Chondrocyte (in vitro differentiated cells): ENCODE data around the gene LNP1. TPM values are rescaled to one million over a fixed set of nuclear protein-coding genes. Genes with fewer than 3 reads are reported as not detected.
A peak's percentile ranks its signal among the peaks of the same experiment; 100 is the strongest.

Experiments
- DNase-seq: peaks from one replicate; pipeline ENCODE4 v3.0.0; 2021; ENCODE audit warnings: mixed read lengths, low spot score
- H3K27ac Mint-ChIP-seq: one replicate; pipeline ENCODE4 v1.8.0; 2021; ENCODE audit warnings: mild to moderate bottlenecking, moderate library complexity, mixed read lengths; ENCODE audit not compliant: unreplicated experiment
- H3K27me3 Mint-ChIP-seq: 2 replicates; pipeline ENCODE4 v1.8.0; 2021; ENCODE audit warnings: low read depth, mixed read lengths
- H3K36me3 Mint-ChIP-seq: 2 replicates; pipeline ENCODE4 v1.8.0; 2021; ENCODE audit warnings: low read depth, mixed read lengths
- H3K4me1 Mint-ChIP-seq: 2 replicates; pipeline ENCODE4 v1.8.0; 2021; ENCODE audit warnings: low read depth, mild to moderate bottlenecking, mixed read lengths
- H3K4me3 Mint-ChIP-seq: one replicate; pipeline ENCODE4 v1.8.0; 2021; ENCODE audit warnings: mild to moderate bottlenecking, moderate library complexity, mixed read lengths; ENCODE audit not compliant: unreplicated experiment
- H3K9me3 Mint-ChIP-seq: 2 replicates; pipeline ENCODE4 v1.8.0; 2021; ENCODE audit warnings: low read depth, mixed read lengths
- CTCF ChIP-seq: fragments of 200-600 bp; sonication (generic); IDR thresholded peaks from 2 replicates; pipeline ENCODE4 v1.5.0; 2021; ENCODE audit warnings: antibody characterized with exemption, mild to moderate bottlenecking, moderate library complexity
- total RNA-seq: library from RNA; stranded (reverse); gene quantifications from 3 replicates; pipeline ENCODE4 v1.2.1, GENCODE V29; 2021

Gene LNP1
- total RNA-seq, 1 donor from 2014 or later = 1.0 TPM

DNA sequence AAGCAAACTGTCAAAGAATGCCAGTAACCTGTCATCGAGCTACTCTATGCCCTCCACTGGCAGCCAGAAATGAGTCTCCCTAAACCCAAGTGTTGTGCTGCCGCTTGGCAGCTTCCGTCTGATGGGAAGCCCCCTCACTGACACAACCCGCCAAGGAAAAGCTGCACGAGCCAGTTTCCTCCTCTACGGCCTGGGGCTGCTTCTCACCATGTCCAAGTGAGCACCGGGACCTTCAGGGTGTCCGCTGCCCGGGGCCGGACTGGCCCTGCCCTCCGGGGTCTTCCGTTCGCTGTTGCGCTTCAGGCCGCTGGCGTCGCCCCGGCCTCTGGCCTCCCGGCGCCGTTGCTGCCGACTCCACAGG lies 940 bp upstream of the LNP1 start:
- Mint-ChIP-seq H3K27me3 (no peaks in the 10 kb centered on the region), H3K4me3 (peak overlapping the region; percentile 93), H3K9me3 (no peaks in the 10 kb centered on the region), H3K27ac (peak overlapping the region; percentile 98), H3K36me3 (no peaks in the 10 kb centered on the region), H3K4me1 (peaks cover 72% of the 10 kb centered on the region)
- no peak for DNase-seq
- TF ChIP-seq CTCF = no peak

GRCh38 chr3:100401674-100402041 lies 319 bp downstream of the LNP1 start:
- no peak for TF ChIP-seq CTCF
- Mint-ChIP-seq H3K4me3 (peak overlapping the region; percentile 93), H3K9me3 (no peaks in the 10 kb centered on the region), H3K36me3 (no peaks in the 10 kb centered on the region), H3K4me1 (peaks cover 68% of the 10 kb centered on the region), H3K27me3 (no peaks in the 10 kb centered on the region), H3K27ac (peak overlapping the region; percentile 98)
- no peak for DNase-seq

- peaks cover 2% of the 10 kb centered on the region for H3K36me3 Mint-ChIP-seq
- H3K27ac Mint-ChIP-seq = peak overlapping the region; percentile 98
- peaks cover 63% of the 10 kb centered on the region for H3K4me1 Mint-ChIP-seq
- H3K9me3 Mint-ChIP-seq = peaks cover 2% of the 10 kb centered on the region
- H3K4me3 Mint-ChIP-seq = peak overlapping the region; percentile 93
- H3K27me3 Mint-ChIP-seq = no peaks in the 10 kb centered on the region
- no peak for DNase-seq
- no peak for TF ChIP-seq CTCF
Observed at GRCh38 chr3:100402256-100402655, 917 bp downstream of the LNP1 start.

GRCh38 chr3:100402891-100403290 lies 1.6 kb downstream of the LNP1 start:
- Mint-ChIP-seq H3K27ac (no peak overlapping the region), H3K27me3 (no peaks in the 10 kb centered on the region), H3K36me3 (peaks cover 7% of the 10 kb centered on the region), H3K4me3 (peak overlapping the region; percentile 93), H3K9me3 (peaks cover 8% of the 10 kb centered on the region), H3K4me1 (peaks cover 58% of the 10 kb centered on the region)
- no peak for TF ChIP-seq CTCF
- DNase-seq = no peak

DNA sequence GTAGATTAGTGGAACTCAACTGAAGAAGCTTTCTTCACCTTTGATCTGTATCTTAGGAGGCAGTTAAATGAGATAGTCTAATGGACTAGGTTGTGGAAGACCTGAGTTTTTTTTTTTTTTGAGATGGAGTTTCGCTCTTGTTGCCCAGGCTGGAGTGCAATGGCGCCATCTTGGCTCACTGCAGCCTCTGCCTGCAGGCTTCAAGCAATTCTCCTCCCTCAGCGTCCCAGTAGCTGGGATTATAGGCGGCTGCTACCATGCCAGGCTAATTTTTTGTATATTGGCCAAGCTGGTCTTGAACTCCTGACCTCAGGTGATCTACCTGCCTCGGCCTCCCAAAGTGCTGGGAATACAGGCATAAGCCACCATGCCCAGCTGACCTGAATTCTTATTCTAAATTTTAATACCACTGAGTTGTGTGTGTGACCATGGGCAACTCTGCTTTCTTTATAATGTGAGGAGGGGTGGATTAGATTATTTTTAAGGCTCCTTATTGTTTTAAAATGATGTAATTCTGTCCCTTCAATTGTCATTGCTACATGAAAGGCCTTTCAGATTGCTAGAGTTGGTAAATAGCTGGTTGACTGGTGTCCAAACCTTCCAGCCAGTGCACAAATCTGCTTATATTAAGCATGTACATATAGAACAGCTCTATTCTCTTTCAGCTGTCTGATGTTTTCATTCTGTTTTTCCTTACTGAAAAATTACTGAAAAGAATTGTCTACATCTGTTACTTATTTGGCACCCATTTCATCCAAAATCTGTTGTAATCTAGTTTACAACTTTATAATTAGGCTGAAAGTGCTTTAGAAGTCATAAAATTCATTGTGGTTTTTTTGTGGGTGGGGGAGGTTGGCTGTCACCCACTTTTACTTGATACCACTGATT lies 2.3 kb downstream of the LNP1 start:
- no peak for DNase-seq
- TF ChIP-seq CTCF = peak; percentile 28
- Mint-ChIP-seq H3K27me3 (no peaks in the 10 kb centered on the region), H3K27ac (no peak overlapping the region), H3K4me3 (peak overlapping the region; percentile 93), H3K36me3 (peaks cover 7% of the 10 kb centered on the region), H3K9me3 (peaks cover 11% of the 10 kb centered on the region), H3K4me1 (peaks cover 53% of the 10 kb centered on the region)
